IMR-90 (cell line): ENCODE data around the gene THY1. TPM values are rescaled to one million over a fixed set of nuclear protein-coding genes. Genes with fewer than 3 reads are reported as not detected.

Experiments
- ATAC-seq: fragments of 200-7000 bp; cut with Tn5 transposase; 2 replicates; pipeline ENCODE4 v1.9.1; 2020; ENCODE audit warnings: low read depth, mild to moderate bottlenecking, moderate library complexity
- BruUV-seq: library from RNA; stranded (reverse); fragments of 400-500 nt; replicated peaks from 2 replicates; lab custom pipeline; 2021; lab: Mats Ljungman, UMichigan
- CTCF ChIA-PET: fragments of 300-600 bp; formaldehyde crosslinking; extraction: SDS; loops from one replicate; lab custom pipeline; 2021; ENCODE audit warnings: antibody characterized with exemption; lab: Yijun Ruan, JAX
- POLR2A ChIA-PET: fragments of 300-600 bp; sonication (Branson Sonifier 250); formaldehyde crosslinking; loops from one replicate; lab custom pipeline; 2022; ENCODE audit warnings: antibody characterized with exemption; ENCODE audit not compliant: unreplicated experiment; lab: Charles Lee
- DNase-seq: peaks from one replicate; pipeline ENCODE4 v3.0.0; 2013
- H2AFZ ChIP-seq: replicated peaks from 2 replicates; pipeline ENCODE3; 2013; ENCODE audit warnings: low read length, mild to moderate bottlenecking; ENCODE audit not compliant: poor library complexity
- H2AK5ac ChIP-seq: 2 replicates; pipeline ENCODE4 v1.6.1; 2013; ENCODE audit warnings: low read depth, low read length, inconsistent platforms
- H2AK9ac ChIP-seq: replicated peaks from 2 replicates; pipeline ENCODE3; 2013; ENCODE audit warnings: mild to moderate bottlenecking, low read depth, low read length, moderate library complexity; ENCODE audit not compliant: poor library complexity
- H2BK120ac ChIP-seq: 2 replicates; pipeline ENCODE4 v1.6.1; 2013; ENCODE audit warnings: low read depth, low read length, inconsistent platforms
- H2BK15ac ChIP-seq: 3 replicates; pipeline ENCODE4 v1.6.1; 2013; ENCODE audit warnings: low read depth, low read length, inconsistent platforms
- H2BK20ac ChIP-seq: 2 replicates; pipeline ENCODE4 v1.6.1; 2013; ENCODE audit warnings: low read depth, mild to moderate bottlenecking, inconsistent platforms, low read length, moderate library complexity
- H2BK5ac ChIP-seq: 2 replicates; pipeline ENCODE4 v1.6.1; 2013; ENCODE audit warnings: mild to moderate bottlenecking, low read depth, low read length, inconsistent platforms; ENCODE audit not compliant: poor library complexity, severe bottlenecking
- H3K14ac ChIP-seq: replicated peaks from 2 replicates; pipeline ENCODE4 v1.6.1; 2013; ENCODE audit warnings: low read depth, low read length, inconsistent platforms
- H3K18ac ChIP-seq: 2 replicates; pipeline ENCODE4 v1.6.1; 2013; ENCODE audit warnings: low read depth, low read length, control low read depth
- H3K23ac ChIP-seq: 2 replicates; pipeline ENCODE4 v1.6.1; 2013; ENCODE audit warnings: low read depth, low read length, inconsistent platforms
- H3K27ac ChIP-seq: 2 replicates; pipeline ENCODE4 v1.5.1; 2013; ENCODE audit warnings: mild to moderate bottlenecking, control low read depth, low read length; ENCODE audit not compliant: insufficient read depth
- H3K27me3 ChIP-seq: 2 replicates; pipeline ENCODE4 v1.6.1; 2013; ENCODE audit warnings: low read length; ENCODE audit not compliant: control insufficient read depth, insufficient read depth
- H3K36me3 ChIP-seq: 2 replicates; pipeline ENCODE4 v1.6.1; 2013; ENCODE audit warnings: low read length, mixed read lengths; ENCODE audit not compliant: control insufficient read depth, insufficient read depth
- H3K4ac ChIP-seq: 2 replicates; pipeline ENCODE4 v1.6.1; 2013; ENCODE audit warnings: low read depth, low read length, inconsistent platforms
- H3K4me1 ChIP-seq: 2 replicates; pipeline ENCODE4 v1.6.1; 2013; ENCODE audit warnings: low read length, mixed read lengths; ENCODE audit not compliant: control insufficient read depth, insufficient read depth
- H3K4me2 ChIP-seq: 2 replicates; pipeline ENCODE4 v1.6.1; 2013; ENCODE audit warnings: low read depth, mild to moderate bottlenecking, control low read depth, low read length, moderate library complexity
- H3K4me3 ChIP-seq: 2 replicates; pipeline ENCODE4 v1.5.1; 2013; ENCODE audit warnings: low read depth, mild to moderate bottlenecking, control low read depth, low read length, moderate library complexity; ENCODE audit not compliant: insufficient read depth
- H3K56ac ChIP-seq: 2 replicates; pipeline ENCODE4 v1.6.1; 2013; ENCODE audit warnings: low read length, inconsistent platforms; ENCODE audit not compliant: insufficient read depth; ENCODE audit errors: extremely low read depth
- H3K79me1 ChIP-seq, 2 experiments: 2 replicates each; pipeline ENCODE4 v1.6.1; 2013; ENCODE audit warnings: low read length in 2 of 2, inconsistent platforms in 1 of 2, low read depth in 1 of 2
- H3K9ac ChIP-seq: 2 replicates; pipeline ENCODE4 v1.6.1; 2013; ENCODE audit warnings: low read depth, low read length, control low read depth
- H3K9me1 ChIP-seq: 2 replicates; pipeline ENCODE4 v1.6.1; 2013; ENCODE audit warnings: low read length, inconsistent platforms; ENCODE audit not compliant: insufficient read depth
- H3K9me3 ChIP-seq: 2 replicates; pipeline ENCODE4 v1.6.1; 2013; ENCODE audit warnings: low read length; ENCODE audit not compliant: control insufficient read depth, insufficient read depth
- H4K20me1 ChIP-seq: 2 replicates; pipeline ENCODE4 v1.6.1; 2013; ENCODE audit warnings: low read length, inconsistent platforms; ENCODE audit not compliant: insufficient read depth
- H4K5ac ChIP-seq: 2 replicates; pipeline ENCODE4 v1.6.1; 2013; ENCODE audit warnings: mild to moderate bottlenecking, low read depth, low read length, control low read depth
- H4K8ac ChIP-seq, 2 experiments: 2 replicates each; pipeline ENCODE4 v1.6.1; 2013; ENCODE audit warnings: low read depth in 2 of 2, low read length in 2 of 2, control low read depth in 1 of 2, inconsistent platforms in 1 of 2
- H4K91ac ChIP-seq: 2 replicates; pipeline ENCODE4 v1.6.1; 2013; ENCODE audit warnings: low read depth, low read length, inconsistent platforms; ENCODE audit not compliant: insufficient read depth
- BHLHE40 ChIP-seq: fragments of 150-350 bp; IDR thresholded peaks from 2 replicates; pipeline ENCODE4 v1.6.1; 2016; ENCODE audit warnings: mild to moderate bottlenecking, low read depth, low read length
- CEBPB ChIP-seq: IDR thresholded peaks from 2 replicates; pipeline ENCODE4 v1.6.1; 2012; ENCODE audit warnings: low read depth, low read length, improper control_type of control experiment
- CHD1 ChIP-seq: IDR thresholded peaks from 2 replicates; pipeline ENCODE4 v1.6.1; 2012; ENCODE audit warnings: low read depth, low read length, improper control_type of control experiment
- FOS ChIP-seq: fragments of 150-350 bp; IDR thresholded peaks from 2 replicates; pipeline ENCODE4 v1.6.1; 2016; ENCODE audit warnings: low read depth, low read length
- MAFK ChIP-seq: IDR thresholded peaks from 2 replicates; pipeline ENCODE4 v1.6.1; 2012; ENCODE audit warnings: low read depth, low read length, improper control_type of control experiment
- MAZ ChIP-seq: IDR thresholded peaks from 2 replicates; pipeline ENCODE4 v1.6.1; 2012; ENCODE audit warnings: low read depth, mild to moderate bottlenecking, low read length, improper control_type of control experiment, moderate library complexity, borderline replicate concordance
- MXI1 ChIP-seq: IDR thresholded peaks from 2 replicates; pipeline ENCODE4 v1.6.1; 2012; ENCODE audit warnings: low read depth, mild to moderate bottlenecking, low read length, moderate library complexity, borderline replicate concordance
- NFE2L2 ChIP-seq: fragments of 150-350 bp; IDR thresholded peaks from 2 replicates; pipeline ENCODE4 v1.6.1; 2016; ENCODE audit warnings: low read depth, mild to moderate bottlenecking, low read length
- POLR2A ChIP-seq: IDR thresholded peaks from 2 replicates; pipeline ENCODE4 v1.6.1; 2012; ENCODE audit warnings: mild to moderate bottlenecking, low read depth, low read length
- RAD21 ChIP-seq: IDR thresholded peaks from 2 replicates; pipeline ENCODE4 v1.6.1; 2012; ENCODE audit warnings: low read length, improper control_type of control experiment
- RCOR1 ChIP-seq: IDR thresholded peaks from 2 replicates; pipeline ENCODE4 v1.6.1; 2012; ENCODE audit warnings: mild to moderate bottlenecking, low read length, improper control_type of control experiment; ENCODE audit not compliant: insufficient replicate concordance
- RFX5 ChIP-seq: IDR thresholded peaks from 2 replicates; pipeline ENCODE4 v1.8.0; 2012; ENCODE audit warnings: low read depth, mild to moderate bottlenecking, low read length, moderate library complexity
- SMC3 ChIP-seq: fragments of 150-350 bp; IDR thresholded peaks from 2 replicates; pipeline ENCODE4 v1.6.1; 2016; ENCODE audit warnings: low read depth, mild to moderate bottlenecking, antibody characterized with exemption, low read length, moderate library complexity
- whole genome bisulfite sequencing, 2 experiments: methylation state at CpG; one replicate each; pipeline versions ENCODE4 v1.1.5 to v1.1.7; 2013; ENCODE audit warnings: missing lambda C conversion rate in 2 of 2; ENCODE audit not compliant: insufficient read length in 1 of 2; ENCODE audit errors: extremely low coverage in 2 of 2; 5-methylcytosine and 5-hydroxymethylcytosine counted together
- dilution Hi-C: fragments of 300-500 bp; cut with HindIII; formaldehyde crosslinking; loops from one replicate; pipeline ENCODE4 v1.14.3; 2018; ENCODE audit warnings: low sequenced_read_pairs; ENCODE audit not compliant: unreplicated experiment
- in situ Hi-C: fragments of 300-500 bp; cut with MboI; formaldehyde crosslinking; loops from 3 replicates; pipeline ENCODE4 v1.14.3; 2019; ENCODE audit warnings: low sequenced_read_pairs, inconsistent platforms, mixed read lengths
- intact Hi-C: fragments of 100-400 bp; cut with micrococcal nuclease; formaldehyde crosslinking; loops from 2 replicates; pipeline ENCODE4 v1.10.0; 2022
- polyA plus RNA-seq, 3 experiments: library from polyadenylated mRNA; depleted of rRNA; stranded (reverse); fragments of >200 nt; gene quantifications; 2 replicates each; pipeline ENCODE4 v1.2.3, GENCODE V29; 2012; ENCODE audit warnings: low replicate concordance in 1 of 3
- total RNA-seq: library from RNA; depleted of rRNA; stranded (reverse); fragments of >200 nt; gene quantifications from 2 replicates; pipeline ENCODE4 v1.2.3, GENCODE V29; 2012
- TF ChIP-seq, protein P1 (sequence below): fragments of 150-350 bp; IDR thresholded peaks from 2 replicates; pipeline ENCODE4 v1.6.1; 2017; ENCODE audit warnings: mild to moderate bottlenecking, antibody characterized with exemption, low read length, low read depth
- TF ChIP-seq, protein P2 (sequence below): conservative IDR thresholded peaks from 2 replicates; pipeline ENCODE4 v1.5.1; 2012; ENCODE audit warnings: mild to moderate bottlenecking, low read depth, low read length, improper control_type of control experiment

The THY1 gene
- total and polyA plus RNA-seq, 2 of the 4 experiments (the other 2 are of a cell fraction): 703 to 2,603 TPM

DNA sequence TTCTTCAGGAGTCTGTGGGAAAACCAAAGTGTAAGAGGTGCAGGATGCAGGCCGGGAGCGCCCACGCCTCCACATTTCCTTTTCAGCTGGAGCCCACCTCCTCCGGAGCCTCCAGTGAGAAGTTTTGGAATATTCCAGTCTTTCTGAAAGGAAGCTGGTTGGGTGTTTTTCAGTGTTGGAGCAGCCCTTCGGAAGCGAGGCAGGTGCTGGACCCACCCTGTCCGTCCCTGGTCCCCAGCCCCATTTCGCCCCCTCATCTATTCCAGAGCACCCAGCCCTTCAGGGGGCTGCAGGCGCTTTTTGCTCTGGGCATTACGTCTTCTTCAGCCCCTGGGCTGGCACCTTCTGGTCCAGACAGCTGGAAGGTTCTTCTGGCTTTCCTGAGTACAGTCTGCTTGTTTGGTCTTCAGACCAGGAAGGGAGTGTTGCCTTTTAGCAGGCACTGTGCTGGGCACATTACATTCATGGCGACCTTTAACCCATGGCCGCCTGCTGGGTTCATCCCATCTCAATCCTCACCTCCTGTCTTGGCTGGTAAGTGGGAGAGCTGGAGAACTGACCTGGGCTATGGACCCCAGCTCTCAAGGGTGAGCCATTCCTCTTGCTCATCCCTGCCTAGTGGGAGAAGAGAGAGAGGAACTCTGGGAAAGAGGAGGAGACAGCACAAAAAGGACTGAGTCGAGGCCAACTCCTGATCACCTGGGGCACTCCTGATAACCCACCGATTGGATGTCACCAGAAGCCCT, 710 bp upstream of the THY1 start:
- H3K23ac ChIP-seq: no peak overlapping the region
- peaks cover 15 to 38% of the 10 kb centered on the region in 2 experiments for H3K79me1 ChIP-seq
- CTCF ChIA-PET: no interaction called here
- peaks cover 22% of the 10 kb centered on the region for H3K36me3 ChIP-seq
- H3K9me3 ChIP-seq: no peaks in the 10 kb centered on the region
- no peak overlapping the region for H3K14ac ChIP-seq
- H2BK15ac ChIP-seq: peak overlapping the region; percentile 36; the same call in 1 of the 3 replicates
- no peak overlapping the region for H3K18ac ChIP-seq
- POLR2A ChIA-PET: interaction anchor here (2.0 kb wide), 1 partner anchor 9 kb away, joined by 9 read pairs; no protein-coding TSS in a partner anchor
- no peak overlapping the region for H2BK5ac ChIP-seq
- H2AFZ ChIP-seq: peak overlapping the region; percentile 87
- peak overlapping the region; percentile 77 for H3K4me3 ChIP-seq
- no peak for ATAC-seq
- peak; percentile 13 for DNase-seq
- no peak overlapping the region for H3K56ac ChIP-seq
- peak overlapping the region; percentile 37; the same call in 1 of the 2 replicates for H4K5ac ChIP-seq
- in situ Hi-C loops (no loop called here), intact Hi-C loops (loop anchor here (2.0 kb wide), 1 partner anchor 43 kb away; the partner anchor contains the start of gene USP2), dilution Hi-C loops (no loop called here)
- no TSS peak for BruUV-seq
- H3K9ac ChIP-seq: peak overlapping the region; percentile 42
- peaks cover 16% of the 10 kb centered on the region for H3K9me1 ChIP-seq
- H4K91ac ChIP-seq: peak overlapping the region; percentile 36
- H4K8ac ChIP-seq: peak overlapping the region; percentile 44 to 66; a peak in 2 of 4 replicates
- H4K20me1 ChIP-seq: peaks cover 36% of the 10 kb centered on the region
- 48% methylated on average over 3 of the region's 14 CpGs; no CpG with 5 or more reads in 1 of the 2 experiments for WGBS, 2 experiments
- peak overlapping the region; percentile 83 for H3K4me2 ChIP-seq
- peaks cover 12% of the 10 kb centered on the region for H3K4me1 ChIP-seq
- no peaks in the 10 kb centered on the region for H3K27me3 ChIP-seq
- peak overlapping the region; percentile 35 for H2AK9ac ChIP-seq
- peak overlapping the region; percentile 24 for H3K4ac ChIP-seq
- H2BK20ac ChIP-seq: 0 out of 2 replicates have a peak overlapping the region, but pooled peaks have one; percentile 20
- H3K27ac ChIP-seq: peak overlapping the region; percentile 38
- no peak overlapping the region for H2BK120ac ChIP-seq
- H2AK5ac ChIP-seq: peak overlapping the region; percentile 62
- TF ChIP-seq CEBPB (no peak), POLR2A (no peak), MAZ (no peak), FOS (no peak), BHLHE40 (no peak), MAFK (no peak), RFX5 (no peak), NFE2L2 (no peak), RCOR1 (no peak), SMC3 (no peak), MXI1 (no peak), RAD21 (no peak), CHD1 (no peak)
- TF ChIP-seq, protein P1, sequence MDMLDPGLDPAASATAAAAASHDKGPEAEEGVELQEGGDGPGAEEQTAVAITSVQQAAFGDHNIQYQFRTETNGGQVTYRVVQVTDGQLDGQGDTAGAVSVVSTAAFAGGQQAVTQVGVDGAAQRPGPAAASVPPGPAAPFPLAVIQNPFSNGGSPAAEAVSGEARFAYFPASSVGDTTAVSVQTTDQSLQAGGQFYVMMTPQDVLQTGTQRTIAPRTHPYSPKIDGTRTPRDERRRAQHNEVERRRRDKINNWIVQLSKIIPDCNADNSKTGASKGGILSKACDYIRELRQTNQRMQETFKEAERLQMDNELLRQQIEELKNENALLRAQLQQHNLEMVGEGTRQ: no peak
- TF ChIP-seq, protein P2, sequence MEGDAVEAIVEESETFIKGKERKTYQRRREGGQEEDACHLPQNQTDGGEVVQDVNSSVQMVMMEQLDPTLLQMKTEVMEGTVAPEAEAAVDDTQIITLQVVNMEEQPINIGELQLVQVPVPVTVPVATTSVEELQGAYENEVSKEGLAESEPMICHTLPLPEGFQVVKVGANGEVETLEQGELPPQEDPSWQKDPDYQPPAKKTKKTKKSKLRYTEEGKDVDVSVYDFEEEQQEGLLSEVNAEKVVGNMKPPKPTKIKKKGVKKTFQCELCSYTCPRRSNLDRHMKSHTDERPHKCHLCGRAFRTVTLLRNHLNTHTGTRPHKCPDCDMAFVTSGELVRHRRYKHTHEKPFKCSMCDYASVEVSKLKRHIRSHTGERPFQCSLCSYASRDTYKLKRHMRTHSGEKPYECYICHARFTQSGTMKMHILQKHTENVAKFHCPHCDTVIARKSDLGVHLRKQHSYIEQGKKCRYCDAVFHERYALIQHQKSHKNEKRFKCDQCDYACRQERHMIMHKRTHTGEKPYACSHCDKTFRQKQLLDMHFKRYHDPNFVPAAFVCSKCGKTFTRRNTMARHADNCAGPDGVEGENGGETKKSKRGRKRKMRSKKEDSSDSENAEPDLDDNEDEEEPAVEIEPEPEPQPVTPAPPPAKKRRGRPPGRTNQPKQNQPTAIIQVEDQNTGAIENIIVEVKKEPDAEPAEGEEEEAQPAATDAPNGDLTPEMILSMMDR: no peak
